UCSD-AML1 (cell line): ENCODE measurements around the gene TMEM154.

Source experiments
- DNase-seq: peaks from one replicate; lab custom pipeline; 2025; ENCODE audit not compliant: unreplicated experiment; lab: John Stamatoyannopoulos, UW

TMEM154 gene

GRCh38 chr4:152594978-152595925 lies 84.5 kb downstream of the TMEM154 start:
- no peak for DNase-seq

GRCh38 chr4:152594057-152594456 lies 85.7 kb downstream of the TMEM154 start:
- DNase-seq = no peak

- DNase-seq = no peak
These were observed 87.9 kb downstream of the TMEM154 start for GRCh38 chr4:152591876-152592275.

- DNase-seq = no peak
These were observed 88.4 kb downstream of the TMEM154 start for GRCh38 chr4:152591396-152591795.

- DNase-seq = no peak
These were observed 89.4 kb downstream of the TMEM154 start for GRCh38 chr4:152590179-152591031.

GRCh38 chr4:152588869-152589268 lies 90.9 kb downstream of the TMEM154 start:
- DNase-seq = no peak

GRCh38 chr4:152587127-152587526 lies 92.7 kb downstream of the TMEM154 start:
- no peak for DNase-seq

GRCh38 chr4:152586668-152587067 lies 93.1 kb downstream of the TMEM154 start:
- DNase-seq = no peak

GRCh38 chr4:152585023-152585441 lies 94.8 kb downstream of the TMEM154 start:
- no peak for DNase-seq

GRCh38 chr4:152581536-152582160 lies 98.1 kb downstream of the TMEM154 start:
- DNase-seq = no peak

GRCh38 chr4:152579916-152580315 lies 99.9 kb downstream of the TMEM154 start:
- DNase-seq = no peak

GRCh38 chr4:152579107-152579764 lies 100.6 kb downstream of the TMEM154 start:
- no peak for DNase-seq

GRCh38 chr4:152578670-152579069 lies 101.1 kb downstream of the TMEM154 start:
- no peak for DNase-seq

- DNase-seq = no peak
These were observed 101.9 kb downstream of the TMEM154 start for GRCh38 chr4:152577708-152578396.

GRCh38 chr4:152575533-152575932 lies 104.3 kb downstream of the TMEM154 start:
- no peak for DNase-seq

- no peak for DNase-seq
These were observed 105.9 kb downstream of the TMEM154 start for GRCh38 chr4:152573861-152574260.

- no peak for DNase-seq
These were observed 107.2 kb downstream of the TMEM154 start for GRCh38 chr4:152572417-152573086.

GRCh38 chr4:152571770-152572169 lies 108.0 kb downstream of the TMEM154 start:
- no peak for DNase-seq

- DNase-seq = no peak
These were observed 108.5 kb downstream of the TMEM154 start for GRCh38 chr4:152571296-152571695.
